SK-N-SH treated with all-trans-retinoic acid at 6 μM for 48 hours (cell line): ENCODE measurements around the gene UNC80.

Experiments used
- ARNTL ChIP-seq: fragments of 450-650 bp; formaldehyde crosslinking; IDR thresholded peaks from 2 replicates; pipeline ENCODE4 v1.5.0; 2020; ENCODE audit warnings: low read depth, mild to moderate bottlenecking, moderate library complexity, borderline replicate concordance
- ESRRG ChIP-seq: fragments of 250-450 bp; sonication (Bioruptor Pico); IDR thresholded peaks from 2 replicates; pipeline ENCODE4 v1.6.1; 2021; ENCODE audit warnings: mild to moderate bottlenecking
- GLIS3 ChIP-seq: fragments of 250-450 bp; sonication (Bioruptor Pico); IDR thresholded peaks from 2 replicates; pipeline ENCODE4 v1.5.0; 2020; ENCODE audit warnings: mild to moderate bottlenecking, moderate library complexity
- PATZ1 ChIP-seq: fragments of 250-450 bp; sonication (Bioruptor Pico); IDR thresholded peaks from 2 replicates; pipeline ENCODE4 v1.8.0; 2020; ENCODE audit warnings: mild to moderate bottlenecking, moderate library complexity, borderline replicate concordance
- PPARA ChIP-seq: fragments of 250-450 bp; sonication (Bioruptor Pico); IDR thresholded peaks from 2 replicates; pipeline ENCODE4 v1.5.0; 2020; ENCODE audit warnings: mild to moderate bottlenecking, borderline replicate concordance
- RARB ChIP-seq: fragments of 250-450 bp; sonication (Bioruptor Pico); IDR thresholded peaks from 2 replicates; pipeline ENCODE4 v1.8.0; 2021; ENCODE audit warnings: mild to moderate bottlenecking, moderate library complexity
- SNAI2 ChIP-seq: fragments of 250-450 bp; sonication (Bioruptor Pico); IDR thresholded peaks from 2 replicates; pipeline ENCODE4 v1.5.0; 2020; ENCODE audit warnings: mild to moderate bottlenecking, moderate library complexity
- TCF4 ChIP-seq: fragments of 250-450 bp; sonication (Bioruptor Pico); IDR thresholded peaks from 2 replicates; pipeline ENCODE4 v1.8.0; 2021; ENCODE audit warnings: mild to moderate bottlenecking, moderate library complexity, borderline replicate concordance
- ZC3H10 ChIP-seq: fragments of 250-450 bp; sonication (Bioruptor Pico); IDR thresholded peaks from 2 replicates; pipeline ENCODE4 v1.5.1; 2021; ENCODE audit warnings: mild to moderate bottlenecking, moderate library complexity
- ZFP3 ChIP-seq: fragments of 250-450 bp; sonication (Bioruptor Pico); IDR thresholded peaks from 2 replicates; pipeline ENCODE4 v1.5.0; 2020; ENCODE audit warnings: mild to moderate bottlenecking, moderate library complexity
- TF ChIP-seq, protein P1 (sequence below): fragments of 250-450 bp; sonication (Bioruptor Pico); IDR thresholded peaks from 2 replicates; pipeline ENCODE4 v1.5.1; 2020; ENCODE audit warnings: low read depth, mild to moderate bottlenecking, moderate library complexity
- TF ChIP-seq, protein P2 (sequence below): fragments of 250-450 bp; sonication (Bioruptor Pico); IDR thresholded peaks from 2 replicates; pipeline ENCODE4 v1.8.0; 2021; ENCODE audit warnings: low read depth, mild to moderate bottlenecking, moderate library complexity, borderline replicate concordance

- TF ChIP-seq, protein P1, sequence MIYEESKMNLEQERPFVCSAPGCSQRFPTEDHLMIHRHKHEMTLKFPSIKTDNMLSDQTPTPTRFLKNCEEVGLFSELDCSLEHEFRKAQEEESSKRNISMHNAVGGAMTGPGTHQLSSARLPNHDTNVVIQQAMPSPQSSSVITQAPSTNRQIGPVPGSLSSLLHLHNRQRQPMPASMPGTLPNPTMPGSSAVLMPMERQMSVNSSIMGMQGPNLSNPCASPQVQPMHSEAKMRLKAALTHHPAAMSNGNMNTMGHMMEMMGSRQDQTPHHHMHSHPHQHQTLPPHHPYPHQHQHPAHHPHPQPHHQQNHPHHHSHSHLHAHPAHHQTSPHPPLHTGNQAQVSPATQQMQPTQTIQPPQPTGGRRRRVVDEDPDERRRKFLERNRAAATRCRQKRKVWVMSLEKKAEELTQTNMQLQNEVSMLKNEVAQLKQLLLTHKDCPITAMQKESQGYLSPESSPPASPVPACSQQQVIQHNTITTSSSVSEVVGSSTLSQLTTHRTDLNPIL (CRISPR knock-in tag) = no peak
- TF ChIP-seq PATZ1 (no peak), PPARA (CRISPR knock-in tag) (no peak), TCF4 (CRISPR knock-in tag) (no peak), ESRRG (no peak), RARB (CRISPR knock-in tag) (no peak), SNAI2 (CRISPR knock-in tag) (no peak), GLIS3 (CRISPR knock-in tag) (no peak), ARNTL (no peak), ZFP3 (CRISPR knock-in tag) (no peak), ZC3H10 (no peak)
- TF ChIP-seq, protein P2, sequence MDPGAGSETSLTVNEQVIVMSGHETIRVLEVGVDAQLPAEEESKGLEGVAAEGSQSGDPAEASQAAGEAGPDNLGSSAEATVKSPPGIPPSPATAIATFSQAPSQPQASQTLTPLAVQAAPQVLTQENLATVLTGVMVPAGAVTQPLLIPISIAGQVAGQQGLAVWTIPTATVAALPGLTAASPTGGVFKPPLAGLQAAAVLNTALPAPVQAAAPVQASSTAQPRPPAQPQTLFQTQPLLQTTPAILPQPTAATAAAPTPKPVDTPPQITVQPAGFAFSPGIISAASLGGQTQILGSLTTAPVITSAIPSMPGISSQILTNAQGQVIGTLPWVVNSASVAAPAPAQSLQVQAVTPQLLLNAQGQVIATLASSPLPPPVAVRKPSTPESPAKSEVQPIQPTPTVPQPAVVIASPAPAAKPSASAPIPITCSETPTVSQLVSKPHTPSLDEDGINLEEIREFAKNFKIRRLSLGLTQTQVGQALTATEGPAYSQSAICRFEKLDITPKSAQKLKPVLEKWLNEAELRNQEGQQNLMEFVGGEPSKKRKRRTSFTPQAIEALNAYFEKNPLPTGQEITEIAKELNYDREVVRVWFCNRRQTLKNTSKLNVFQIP (CRISPR knock-in tag) = no peak
Measured at GRCh38 chr2:209878701-209879100, 107.1 kb downstream of the UNC80 start.
